HG03095 (cell line): ENCODE data around the gene ERGIC1.

Source experiments
- ATAC-seq: cut with Tn5 transposase; IDR thresholded peaks from one replicate; pipeline ENCODE4 v1.9.1; 2021; ENCODE audit warnings: moderate library complexity; ENCODE audit not compliant: unreplicated experiment

The ERGIC1 gene

GRCh38 chr5:172898843-172899369 is 64.9 kb downstream of the ERGIC1 start:
- no peak for ATAC-seq

DNA sequence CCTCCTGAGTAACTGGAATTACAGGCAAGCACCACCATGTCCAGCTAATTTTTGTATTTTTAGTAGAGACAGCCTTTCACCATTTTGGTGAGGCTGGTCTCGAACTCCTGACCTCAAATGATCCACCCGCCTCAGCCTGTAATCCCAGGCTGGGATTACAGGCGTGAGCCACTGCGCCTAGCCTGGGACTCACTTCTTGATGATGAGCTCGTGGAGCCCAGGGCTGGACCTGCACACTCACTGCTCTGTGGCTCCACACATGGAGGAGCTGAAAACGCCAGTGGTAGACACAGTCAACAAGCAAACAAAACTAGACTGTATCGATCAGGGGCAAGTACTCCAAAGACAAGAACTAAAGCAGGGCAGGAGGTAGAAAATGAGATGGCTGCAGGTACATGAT is 65.4 kb downstream of the ERGIC1 start:
- no peak for ATAC-seq

DNA sequence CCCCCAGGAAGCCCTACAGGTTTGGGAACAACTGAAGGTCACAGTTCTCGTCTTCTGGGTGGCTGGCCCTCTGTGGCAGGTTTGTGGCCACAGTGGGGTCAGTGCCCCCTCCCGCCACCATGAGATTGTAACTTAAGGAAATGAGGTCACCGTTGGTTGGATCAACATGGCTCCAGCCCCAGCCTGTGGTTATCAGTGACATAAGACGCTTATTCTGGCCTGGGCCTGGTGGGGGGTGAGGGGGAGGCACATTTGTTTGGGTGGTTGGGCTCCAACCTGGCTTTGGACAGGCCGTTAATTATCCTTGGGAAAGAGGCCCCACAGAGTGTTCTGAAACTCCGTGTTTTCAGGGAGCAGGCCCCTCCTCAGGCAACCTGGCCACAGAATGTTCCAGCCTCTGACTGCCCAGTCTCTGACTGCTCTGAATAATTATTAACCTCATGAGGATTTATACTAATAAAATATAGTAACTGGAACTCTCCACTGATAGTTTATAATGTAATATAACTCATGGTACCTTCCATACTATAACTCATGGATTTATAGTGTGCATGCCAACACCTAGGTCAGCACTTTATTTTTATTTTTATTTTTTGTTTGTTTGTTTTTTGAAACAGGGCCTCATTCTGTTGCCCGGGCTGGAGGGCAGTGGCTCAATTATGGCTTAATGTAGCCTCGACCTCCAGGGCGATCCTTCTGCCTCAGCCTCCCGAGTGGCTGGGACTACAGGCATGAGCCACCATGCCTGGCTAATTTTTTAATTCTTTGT is 67.1 kb downstream of the ERGIC1 start:
- ATAC-seq: no peak

DNA sequence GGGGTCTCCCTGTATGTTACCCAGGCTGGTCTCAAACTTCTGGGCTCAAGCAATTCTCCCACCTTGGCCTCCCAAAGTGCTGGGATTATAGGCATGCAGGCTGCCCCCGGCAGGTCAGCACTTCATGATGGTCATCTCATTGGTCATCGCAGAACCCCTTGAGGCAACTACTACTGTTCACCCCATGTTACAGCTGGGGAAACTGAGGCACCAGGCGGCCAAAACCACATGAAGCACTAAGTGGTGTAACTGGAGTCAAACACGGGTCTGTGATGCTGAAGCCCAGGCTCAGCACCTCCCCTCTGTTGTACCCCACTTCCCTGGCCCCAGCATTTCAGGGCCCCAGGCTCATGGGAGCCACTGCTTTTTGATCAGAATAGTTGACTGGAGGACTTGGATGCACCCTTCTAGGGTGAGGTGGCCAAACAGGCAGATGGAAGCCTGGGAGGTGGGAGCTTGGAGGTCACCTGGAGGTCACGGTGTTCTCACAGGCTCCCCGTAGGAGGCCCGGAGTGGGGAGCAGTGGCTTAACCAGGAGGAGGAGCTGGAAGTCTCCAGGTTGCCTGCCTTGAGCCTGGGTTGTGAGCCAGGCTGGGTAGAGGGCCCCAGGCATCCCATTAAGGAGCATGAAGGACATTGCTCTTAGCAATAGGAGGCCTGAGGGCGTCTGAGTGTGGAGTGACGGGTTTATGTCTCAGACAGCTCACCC is 67.9 kb downstream of the ERGIC1 start:
- ATAC-seq: no peak

DNA sequence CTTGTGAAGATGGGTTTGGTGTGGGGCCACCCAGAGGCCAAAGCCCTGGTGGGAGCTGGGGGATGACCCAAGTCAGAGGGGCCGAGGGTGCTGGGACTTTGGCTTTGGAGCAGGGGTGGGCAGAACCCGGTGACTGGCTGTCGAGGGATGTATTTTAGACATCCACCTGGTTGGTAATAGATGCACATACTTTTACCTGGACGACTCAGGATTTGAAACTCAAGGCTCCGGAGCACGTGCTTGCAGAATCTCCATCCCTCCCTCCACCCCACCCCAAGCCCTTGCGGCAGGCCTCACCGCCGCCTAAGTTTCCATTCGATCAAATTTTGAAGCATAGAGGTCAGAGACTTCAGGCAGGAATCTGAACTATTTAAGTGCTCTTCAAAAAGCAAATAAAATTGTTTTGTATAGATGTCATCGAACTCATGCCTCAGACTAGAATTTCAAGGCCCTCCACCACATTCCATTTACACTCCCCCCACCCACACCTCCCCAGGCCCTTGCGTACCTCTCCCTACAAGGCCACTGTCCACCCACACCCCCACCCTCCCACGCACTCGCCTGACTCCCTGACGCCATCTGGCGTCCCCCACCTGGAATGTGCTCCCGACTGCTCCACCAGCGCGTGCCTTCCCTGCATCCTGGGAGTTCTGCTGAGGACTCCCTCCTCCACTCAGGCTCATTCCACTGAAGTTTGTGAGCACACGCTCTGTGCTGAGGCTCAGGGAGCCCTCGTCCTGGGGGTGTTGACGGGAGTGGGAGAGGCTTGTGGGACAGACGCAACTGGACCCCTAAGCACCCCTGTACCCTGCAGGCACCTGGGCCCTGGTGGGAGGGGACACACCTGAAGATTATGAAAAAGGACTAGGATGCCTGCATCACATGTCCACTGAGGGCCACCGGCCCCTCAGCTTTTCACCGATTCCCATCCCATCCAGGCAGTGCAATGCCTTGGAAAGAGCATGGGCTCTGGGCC is 68.7 kb downstream of the ERGIC1 start:
- ATAC-seq: no peak

- no peak for ATAC-seq
Measured at GRCh38 chr5:172903790-172904189, 69.7 kb downstream of the ERGIC1 start.

GRCh38 chr5:172904312-172904642 is 70.2 kb downstream of the ERGIC1 start:
- no peak for ATAC-seq

DNA sequence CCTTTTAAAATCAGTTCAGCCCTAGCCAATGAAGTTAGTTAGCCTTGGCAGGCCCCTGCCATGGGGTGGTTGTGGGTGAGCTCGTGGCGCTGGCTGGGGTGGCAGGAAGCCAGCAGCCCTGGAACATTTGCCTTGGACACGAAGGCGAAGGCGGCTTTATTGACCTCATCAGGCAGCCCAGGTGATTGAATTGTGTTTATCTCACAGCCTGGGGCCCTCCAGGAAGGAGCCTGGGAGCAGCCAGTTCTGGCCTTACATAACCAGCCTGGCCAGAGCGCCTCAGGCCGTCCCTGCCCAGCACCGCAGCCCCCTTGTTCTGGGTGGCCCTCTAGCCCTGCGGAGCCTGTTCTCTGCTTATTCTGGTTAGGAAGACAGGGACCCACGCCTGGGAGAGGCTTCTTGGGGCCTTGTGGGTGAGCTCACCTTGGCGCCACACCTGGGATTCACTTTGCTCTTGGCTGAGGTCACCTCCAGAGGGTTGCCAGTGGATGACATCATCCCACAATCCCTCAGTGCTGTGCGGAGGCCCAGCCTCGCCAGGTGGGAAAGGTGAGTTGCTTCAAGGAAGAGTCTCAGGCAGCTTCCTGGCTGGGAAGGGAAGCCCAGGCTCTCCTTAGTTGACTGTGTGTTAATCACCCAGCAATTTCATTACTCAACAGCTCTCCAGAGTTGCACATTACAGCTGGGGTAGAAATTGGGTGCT is 70.7 kb downstream of the ERGIC1 start:
- no peak for ATAC-seq

DNA sequence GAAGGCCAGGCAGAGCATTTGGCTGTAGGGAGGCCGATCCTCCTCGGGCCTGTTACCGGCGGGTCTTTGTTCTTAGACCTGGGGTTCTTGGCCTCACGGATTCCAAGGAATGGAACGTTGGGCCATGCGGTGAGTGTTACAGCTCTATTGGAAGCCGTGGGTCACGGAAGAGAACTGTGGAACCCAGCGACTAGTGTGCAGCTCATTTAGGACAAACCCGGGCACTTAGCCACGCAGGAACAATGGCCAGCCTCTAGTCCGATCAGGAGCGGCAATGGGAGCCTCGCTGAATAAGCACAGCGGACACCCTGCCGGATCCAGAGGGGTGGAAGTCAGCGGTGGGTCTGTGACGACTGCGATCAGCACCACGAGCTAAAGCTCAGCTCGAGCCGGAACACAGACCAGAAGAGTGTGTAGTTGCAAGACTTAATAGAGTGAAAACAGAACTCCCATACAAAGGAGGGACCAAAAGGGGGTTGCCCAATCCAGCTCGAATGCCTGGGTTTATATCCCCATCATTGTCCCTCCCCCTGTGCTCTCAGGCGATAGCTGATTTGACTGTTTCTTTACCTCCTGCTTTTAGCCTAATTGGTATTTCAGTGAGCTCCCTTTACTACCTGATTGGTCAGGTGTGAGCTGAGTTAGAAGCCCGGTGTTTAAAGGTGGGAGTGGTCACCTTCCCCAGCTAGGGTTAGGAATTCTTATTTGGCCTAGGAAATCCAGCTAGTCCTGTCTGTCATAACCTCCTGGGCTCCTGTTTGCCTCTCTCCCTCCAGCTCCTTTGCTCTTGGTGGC is 71.5 kb downstream of the ERGIC1 start:
- no peak for ATAC-seq

- peak; percentile 63 for ATAC-seq
Measured at GRCh38 chr5:172906436-172906835, 72.4 kb downstream of the ERGIC1 start.

GRCh38 chr5:172906888-172907287 is 72.8 kb downstream of the ERGIC1 start:
- ATAC-seq: no peak

- ATAC-seq: no peak
Measured at GRCh38 chr5:172907657-172908056, 73.6 kb downstream of the ERGIC1 start.

GRCh38 chr5:172908662-172909061 is 74.6 kb downstream of the ERGIC1 start:
- no peak for ATAC-seq

DNA sequence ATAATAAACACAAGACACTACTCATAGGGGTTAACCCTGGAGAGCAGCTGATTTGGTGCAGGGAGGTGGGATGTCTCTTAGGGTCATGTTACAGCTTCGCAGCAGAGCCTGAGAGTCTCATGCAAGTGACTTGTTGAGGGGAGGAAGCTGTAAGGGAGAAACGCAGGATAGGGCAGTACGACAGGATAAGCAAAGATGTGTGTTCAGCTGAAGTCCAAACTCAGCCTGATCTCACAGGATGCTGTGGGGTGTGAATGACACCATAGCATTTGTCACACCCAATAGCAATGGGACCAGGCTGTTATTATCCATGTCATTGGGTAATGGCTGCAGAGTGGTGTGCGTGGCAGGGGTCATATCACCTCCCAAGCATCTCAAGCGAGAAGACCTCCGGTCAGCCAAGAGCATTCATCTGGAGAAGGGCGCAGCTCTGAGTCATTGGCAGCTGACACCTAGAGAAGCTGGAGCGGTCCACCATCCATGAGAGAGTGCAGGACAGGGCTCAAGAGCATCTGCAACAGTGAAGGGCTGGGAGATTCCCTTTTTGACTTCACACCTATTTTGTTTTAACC is 76.0 kb downstream of the ERGIC1 start:
- no peak for ATAC-seq

DNA sequence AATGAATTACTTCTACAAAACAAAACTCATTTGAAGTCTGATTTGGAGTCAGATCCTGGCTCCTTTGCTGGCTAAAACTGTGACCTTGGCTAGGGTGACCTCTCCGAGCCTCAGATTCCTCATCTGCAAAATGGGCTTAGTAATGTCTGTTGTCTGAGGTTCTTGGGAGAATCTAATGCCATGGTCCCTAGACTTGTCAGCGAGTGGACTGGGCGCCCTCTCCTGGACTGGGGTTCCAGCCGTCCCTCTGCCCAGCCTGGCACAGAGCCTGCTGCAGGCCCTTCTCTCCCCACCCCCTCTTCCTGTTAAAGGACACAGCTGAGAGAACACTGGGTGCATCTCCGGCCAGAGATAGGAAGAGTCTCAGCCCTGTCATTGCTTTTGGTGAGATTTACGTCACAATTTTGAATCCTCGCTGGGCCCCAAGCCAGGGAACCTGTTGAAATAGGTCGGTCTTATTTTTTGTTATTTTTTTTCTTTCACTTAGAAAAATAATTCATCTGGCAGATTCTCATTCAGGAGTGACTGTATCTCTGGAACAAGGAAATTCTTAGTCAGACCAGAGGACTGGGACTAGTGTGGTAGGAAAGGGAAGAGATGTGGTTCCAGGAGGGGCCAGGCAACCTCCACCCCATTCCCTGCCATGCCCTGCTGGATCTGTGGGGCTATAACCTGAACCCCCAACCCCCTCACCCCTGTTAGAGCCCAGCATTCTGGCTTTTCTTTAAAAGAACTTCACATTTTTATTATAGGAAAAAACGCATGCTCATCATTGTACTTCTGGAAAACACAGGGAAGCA is 77.0 kb downstream of the ERGIC1 start:
- no peak for ATAC-seq

DNA sequence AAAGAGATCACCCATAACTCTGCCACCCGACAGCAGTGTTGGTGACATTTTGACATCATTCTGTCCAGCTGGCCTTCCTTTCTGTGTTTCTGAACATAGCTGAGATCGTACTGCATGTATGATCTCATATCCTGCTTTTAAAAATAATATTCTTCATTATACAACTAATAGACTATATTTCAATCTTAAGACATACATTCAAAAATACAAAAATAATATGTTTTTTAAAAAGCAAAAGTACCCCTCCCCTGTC is 77.5 kb downstream of the ERGIC1 start:
- no peak for ATAC-seq

DNA sequence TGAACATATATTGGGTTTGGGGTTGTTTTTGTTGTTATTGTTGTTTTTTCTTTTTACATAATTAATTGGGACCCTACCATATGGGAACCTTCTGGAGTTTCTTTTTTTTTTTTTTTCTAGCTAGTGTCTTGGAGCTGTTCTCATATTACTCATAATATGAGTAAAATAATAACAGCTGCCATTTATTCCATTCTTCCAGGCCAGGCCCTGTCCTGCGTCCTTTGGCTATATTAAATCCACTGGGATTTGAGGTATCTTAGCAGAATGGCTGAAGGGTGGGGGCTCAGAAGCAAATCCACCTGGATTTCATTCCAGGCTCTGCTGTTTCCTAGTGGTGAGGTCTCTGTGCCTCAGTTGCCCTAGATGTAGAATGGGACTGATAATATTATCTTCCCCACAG is 77.9 kb downstream of the ERGIC1 start:
- no peak for ATAC-seq

DNA sequence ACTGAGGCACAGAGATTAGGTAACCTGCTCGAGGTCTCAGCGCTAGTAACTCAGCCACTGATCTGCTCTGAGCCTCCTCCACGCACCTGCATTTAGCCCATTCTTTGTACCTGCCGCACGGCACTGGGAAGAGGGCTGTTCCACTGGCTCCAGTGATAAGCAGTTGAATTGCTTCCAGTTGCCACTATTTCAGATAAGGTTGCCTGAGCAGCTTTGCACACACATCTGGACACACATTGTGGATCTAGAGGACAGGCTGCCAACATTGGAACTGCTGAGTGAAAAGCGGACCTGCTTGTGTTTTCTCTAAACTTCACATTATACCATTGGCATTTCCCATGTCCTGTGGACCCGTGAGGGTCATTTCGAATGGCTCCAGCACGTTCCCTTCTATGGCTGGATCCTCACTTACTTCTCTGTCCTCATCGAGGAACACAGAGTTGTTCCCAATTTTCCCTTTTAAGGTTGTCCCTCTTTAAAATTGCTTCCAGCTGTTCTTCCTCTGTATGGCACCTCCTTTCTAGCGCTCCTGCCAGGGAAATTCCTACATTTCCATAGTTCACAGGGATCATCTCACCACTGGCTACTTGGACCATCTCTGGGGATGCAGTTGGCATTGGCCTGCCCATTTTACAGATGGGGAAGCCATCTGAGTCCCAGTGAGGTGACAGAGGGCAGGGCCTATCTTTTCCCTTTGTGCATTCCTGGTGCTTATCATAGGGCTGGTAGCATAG is 79.2 kb downstream of the ERGIC1 start:
- ATAC-seq: no peak
